HTR-8/SVneo (cell line): ENCODE measurements around the gene ROR1.

Source experiments
- DNase-seq: peaks from one replicate; pipeline ENCODE4 v3.0.0; 2011; ENCODE audit warnings: low spot score, mixed read lengths; ENCODE audit not compliant: insufficient read length
- FAIRE-seq: peaks from 2 replicates; lab custom pipeline; 2011; peaks lifted over from hg19 to GRCh38; lab: Jason Lieb, UNC

Gene ROR1

DNA sequence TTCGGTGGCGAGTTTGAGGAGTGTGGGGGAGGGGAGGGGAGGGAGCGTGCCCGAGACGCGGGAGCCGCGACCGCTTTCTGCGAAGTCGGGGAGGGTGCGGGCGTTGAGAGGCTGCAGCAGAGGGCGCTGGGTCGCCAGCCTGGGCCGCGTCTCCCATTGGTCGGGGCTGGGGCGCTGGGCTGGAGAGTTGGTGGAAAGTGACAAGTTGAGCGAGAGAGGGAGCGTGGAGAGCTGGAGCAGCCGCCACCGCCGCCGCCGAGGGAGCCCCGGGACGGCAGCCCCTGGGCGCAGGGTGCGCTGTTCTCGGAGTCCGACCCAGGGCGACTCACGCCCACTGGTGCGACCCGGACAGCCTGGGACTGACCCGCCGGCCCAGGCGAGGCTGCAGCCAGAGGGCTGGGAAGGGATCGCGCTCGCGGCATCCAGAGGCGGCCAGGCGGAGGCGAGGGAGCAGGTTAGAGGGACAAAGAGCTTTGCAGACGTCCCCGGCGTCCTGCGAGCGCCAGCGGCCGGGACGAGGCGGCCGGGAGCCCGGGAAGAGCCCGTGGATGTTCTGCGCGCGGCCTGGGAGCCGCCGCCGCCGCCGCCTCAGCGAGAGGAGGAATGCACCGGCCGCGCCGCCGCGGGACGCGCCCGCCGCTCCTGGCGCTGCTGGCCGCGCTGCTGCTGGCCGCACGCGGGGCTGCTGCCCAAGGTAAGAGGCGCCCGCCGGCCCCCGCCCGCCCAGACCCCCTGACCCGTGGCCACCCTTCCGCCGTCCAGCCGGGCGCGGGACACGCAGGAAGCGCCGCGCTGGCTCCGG, at the start of gene ROR1:
ROR1 (plus strand) TSS at position 203 of the 802 bp plus-strand sequence.
- FAIRE-seq (no peak), DNase-seq (peak; percentile 66)

DNA sequence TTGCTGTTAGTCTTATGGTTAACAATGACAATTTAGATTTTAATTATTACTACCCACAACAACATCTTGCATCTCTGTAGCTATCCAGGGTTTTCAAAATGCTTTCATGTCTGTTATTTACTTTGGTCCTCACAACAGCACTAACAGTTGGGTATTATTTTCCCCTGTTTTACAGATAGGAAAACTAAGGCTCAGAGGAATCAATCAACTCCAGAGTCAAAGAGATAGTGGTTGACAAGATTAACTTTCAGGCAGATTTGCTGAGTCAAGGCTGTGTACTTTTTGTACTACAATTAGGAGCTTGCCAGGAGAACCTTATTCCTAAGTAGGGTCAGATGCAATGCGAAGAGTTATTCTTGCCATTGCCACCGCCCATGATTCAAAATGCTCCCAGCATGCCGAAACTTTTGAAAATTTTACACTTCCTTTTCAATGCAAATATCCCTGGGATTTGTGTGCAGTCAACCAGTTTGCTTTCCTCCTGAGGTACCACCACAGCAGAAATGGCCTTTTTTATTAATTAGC, 49.4 kb upstream of the ROR1 start:
- DNase-seq (no peak), FAIRE-seq (no peak)

DNA sequence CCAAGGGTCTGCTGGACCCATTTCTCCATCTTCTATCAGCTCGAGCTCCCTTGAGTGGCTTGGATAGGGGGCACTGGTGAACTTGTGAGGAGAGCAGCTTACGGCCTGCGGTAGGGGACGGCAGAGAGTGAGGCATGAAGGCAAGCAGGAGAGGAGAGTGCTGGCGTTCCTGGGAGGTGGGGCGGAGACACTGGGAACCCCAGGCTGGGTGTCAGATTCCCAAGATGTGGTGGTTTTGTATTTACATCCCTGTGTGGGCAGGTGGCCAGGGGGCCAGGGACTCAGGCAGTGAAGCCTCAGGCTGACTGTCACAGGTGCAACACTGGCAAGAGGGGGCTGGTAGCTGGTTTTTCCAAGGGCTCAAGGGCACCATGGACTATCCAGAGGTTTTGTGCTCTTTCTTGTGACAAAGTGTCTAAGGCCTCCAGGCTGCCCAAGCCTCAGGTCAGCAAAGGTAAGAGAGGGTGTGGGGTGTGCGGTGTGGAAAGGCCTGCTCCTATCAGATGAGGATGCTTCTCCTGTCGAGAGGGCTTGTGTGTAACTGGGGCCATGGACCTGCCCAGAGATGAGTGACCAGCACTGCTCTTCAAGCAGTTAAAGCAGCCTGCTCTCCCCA, 45.1 kb upstream of the ROR1 start:
- DNase-seq (no peak), FAIRE-seq (no peak)

DNA sequence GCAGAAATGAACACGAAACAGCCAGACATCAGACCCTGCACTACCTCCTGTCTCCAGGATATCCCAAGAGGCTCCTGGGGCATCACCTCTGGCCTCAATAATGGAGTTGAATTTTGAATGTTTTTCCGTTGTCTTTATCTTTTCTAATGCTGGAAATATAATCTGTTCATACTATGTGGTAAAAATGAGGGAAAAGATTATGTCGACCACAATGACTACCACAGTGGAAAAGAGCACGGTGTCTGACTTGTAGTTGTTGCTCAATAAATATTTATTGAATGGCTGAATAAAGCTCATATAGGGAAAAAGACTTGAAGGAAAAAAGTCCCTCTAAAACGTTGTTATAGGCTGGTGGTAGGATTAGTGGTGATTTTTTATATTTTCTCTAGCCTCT, 44.6 kb upstream of the ROR1 start:
- no peak for DNase-seq
- FAIRE-seq: no peak

DNA sequence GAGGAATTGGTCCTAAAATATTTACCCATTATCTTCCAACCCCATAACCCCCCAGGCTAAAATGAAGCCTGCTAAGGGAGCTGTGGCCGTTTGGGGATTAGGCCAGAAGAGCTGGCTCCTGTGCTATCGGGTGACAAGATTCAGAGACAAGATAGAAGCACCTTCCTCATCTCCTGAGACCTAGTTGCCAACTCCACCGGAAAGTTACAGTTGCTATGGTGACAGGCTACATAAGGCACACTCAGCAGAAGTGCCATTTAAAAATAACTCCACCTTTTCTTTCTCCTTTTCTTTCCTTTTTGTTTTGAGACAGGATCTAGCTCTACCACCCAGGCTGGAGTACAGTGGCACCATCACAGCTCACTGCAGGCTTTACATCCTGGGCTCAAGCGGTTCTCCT, 43.6 kb upstream of the ROR1 start:
- no peak for DNase-seq

DNA sequence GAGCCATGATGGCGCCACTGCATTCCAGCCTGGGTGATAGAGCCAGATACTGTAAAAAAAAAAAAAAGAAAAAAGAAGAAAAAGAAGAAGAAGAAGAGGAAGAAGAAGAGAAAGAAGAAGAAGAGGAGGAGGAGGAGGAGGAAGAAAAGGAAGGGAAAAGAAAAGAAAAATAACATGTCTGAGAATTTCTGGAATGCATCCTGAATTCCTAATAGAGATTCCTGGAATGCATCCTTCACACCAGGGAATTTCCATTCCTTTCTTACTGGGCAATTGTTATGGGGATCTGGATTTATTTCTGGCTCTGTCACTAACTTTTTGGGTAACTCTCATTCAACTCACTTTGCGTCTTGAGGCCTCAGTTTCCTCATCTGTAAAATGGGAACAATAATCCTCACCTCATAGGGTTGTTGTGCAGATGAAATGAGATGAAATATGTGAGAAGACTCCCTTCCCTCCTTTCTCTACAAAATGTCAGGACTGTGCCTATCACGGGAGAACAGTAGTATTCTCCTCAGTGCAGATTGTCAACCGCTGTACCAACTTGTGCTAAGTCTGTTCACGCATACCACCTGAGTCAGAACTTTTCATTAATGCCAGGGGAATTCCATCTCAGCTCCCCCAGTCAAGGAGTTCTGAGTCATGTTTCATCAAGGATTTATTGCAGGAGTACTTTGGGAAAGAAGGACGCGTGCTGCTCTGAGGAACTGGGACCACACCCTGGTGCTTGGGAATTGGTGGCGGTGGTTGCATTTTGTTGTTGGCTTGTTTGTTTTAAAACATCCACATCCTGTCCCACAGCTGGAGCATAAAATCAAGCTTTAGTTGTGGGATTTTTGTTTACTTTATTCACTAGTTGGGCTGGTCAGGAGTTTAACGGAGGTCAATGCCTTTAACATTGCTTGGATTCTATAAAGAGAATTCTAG, 42.4 kb upstream of the ROR1 start:
- FAIRE-seq (peak; percentile 52), DNase-seq (peak; percentile 61)

More for the DNA sequence above, 43.6 kb upstream of the ROR1 start:
- no peak for FAIRE-seq

DNA sequence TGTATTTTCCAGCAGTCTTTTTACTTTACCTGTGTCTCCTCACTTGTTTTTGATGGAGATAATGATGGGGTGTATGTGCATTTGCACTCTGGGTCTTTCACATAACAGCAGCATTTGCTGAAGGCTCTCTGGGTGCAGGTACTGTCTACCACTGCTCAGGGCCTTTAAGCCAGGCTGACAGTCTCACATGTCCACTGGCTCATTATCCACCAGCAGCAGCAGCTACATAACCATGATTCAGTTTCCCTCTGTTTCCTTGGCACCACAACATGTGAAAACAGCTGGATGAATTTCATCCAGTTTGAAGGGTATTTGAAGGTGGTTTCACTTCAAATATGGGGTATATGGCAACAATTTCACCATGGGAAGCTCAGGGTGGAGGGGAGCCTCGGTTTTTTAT, 41.2 kb upstream of the ROR1 start:
- FAIRE-seq (peak; percentile 20), DNase-seq (no peak)

DNA sequence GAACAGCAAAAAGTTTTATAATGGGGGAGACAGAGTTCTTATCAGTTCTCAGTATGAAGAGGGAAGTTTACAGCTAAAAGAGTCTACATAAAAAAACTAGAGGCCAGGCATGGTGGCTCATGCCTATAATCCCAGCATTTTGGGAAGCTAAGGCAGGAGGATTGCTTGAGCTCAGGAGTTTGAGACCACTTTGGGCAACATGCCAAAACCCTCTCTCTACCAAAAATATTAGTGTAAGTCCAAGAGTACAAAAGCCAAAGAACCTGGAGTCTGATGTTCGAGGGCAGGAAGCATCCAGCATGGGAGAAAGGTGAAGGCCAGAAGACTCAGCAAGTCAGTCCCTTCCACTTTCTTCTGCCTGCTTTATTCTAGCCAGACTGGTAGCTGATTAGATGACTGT, 35.0 kb upstream of the ROR1 start:
- FAIRE-seq (no peak), DNase-seq (no peak)

DNA sequence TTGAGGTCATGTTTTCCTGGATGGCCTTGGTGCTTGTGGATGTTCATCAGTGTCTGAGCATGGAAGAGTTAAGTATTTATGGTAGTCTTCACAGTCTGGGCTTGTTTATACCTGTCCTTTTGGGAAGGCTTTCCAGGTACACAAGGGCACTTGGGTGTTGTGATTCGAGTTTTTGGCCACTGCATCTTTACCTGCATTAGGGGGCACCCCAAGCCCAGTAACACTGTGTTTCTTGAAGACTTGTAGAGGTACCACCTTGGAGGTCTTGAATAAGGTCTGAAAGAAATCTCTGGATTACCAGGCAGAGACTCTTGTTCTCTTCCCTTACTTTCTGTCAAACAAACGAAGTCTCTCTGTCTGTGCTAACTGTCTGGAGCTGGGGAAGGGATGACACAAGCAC, 34.4 kb upstream of the ROR1 start:
- FAIRE-seq (no peak), DNase-seq (no peak)

DNA sequence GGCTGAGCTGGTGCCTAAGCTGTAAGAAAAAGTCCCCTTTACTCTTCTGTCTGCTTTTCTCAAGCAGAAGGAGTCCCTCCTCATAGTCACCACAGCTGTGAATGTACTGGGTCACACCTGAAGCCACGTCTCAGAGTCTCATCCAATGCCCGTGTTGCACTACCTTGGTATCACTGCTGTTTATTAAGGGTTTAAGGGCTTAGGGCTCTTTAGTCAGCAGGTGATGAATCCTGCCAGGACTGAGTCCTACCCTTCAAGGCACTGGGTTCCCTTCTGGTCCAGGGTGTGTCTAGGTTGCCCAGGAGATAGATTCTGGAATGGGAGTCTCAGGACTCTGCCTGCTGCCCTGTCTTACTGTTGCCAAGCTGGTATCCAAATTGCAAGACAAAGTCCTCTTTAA, 33.4 kb upstream of the ROR1 start:
- no peak for DNase-seq
- FAIRE-seq: no peak

DNA sequence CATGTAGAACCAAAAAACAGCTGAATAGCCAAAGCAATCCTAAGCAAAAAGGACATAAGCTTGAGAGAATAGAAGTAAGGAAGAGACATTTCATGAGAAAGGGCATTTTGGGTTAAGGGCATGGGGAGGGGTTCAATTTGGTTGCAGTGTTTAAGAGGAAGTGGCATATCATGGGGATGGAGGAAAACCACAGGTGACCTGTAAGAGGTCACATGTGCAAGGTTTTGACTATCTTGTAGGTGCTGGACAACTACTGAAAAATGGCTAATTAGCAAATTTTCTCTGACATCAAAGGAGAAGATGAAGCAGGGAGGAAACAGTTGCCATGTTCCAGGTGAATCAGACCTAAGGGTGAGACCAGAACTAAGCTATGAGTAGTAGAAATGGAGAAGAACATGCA, 31.3 kb upstream of the ROR1 start:
- DNase-seq (no peak), FAIRE-seq (no peak)

DNA sequence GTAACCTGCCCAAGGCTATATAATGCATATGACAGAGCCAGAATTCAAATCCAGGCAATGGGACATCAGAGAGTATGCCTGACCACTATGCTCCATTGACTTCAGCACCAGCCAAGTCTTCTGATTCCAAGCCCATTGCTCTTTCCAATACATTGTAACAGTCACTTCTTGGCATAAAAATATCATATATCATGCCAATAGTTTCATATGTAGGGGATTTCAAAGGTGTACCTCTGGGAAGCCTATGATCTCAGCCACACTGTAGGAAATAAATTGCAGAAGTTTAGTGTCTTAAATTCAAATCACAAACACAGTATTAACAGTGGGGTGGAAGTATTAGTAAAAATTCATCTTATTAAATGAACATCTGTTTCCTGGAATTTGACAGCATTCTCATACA, 30.0 kb upstream of the ROR1 start:
- DNase-seq (no peak), FAIRE-seq (no peak)

DNA sequence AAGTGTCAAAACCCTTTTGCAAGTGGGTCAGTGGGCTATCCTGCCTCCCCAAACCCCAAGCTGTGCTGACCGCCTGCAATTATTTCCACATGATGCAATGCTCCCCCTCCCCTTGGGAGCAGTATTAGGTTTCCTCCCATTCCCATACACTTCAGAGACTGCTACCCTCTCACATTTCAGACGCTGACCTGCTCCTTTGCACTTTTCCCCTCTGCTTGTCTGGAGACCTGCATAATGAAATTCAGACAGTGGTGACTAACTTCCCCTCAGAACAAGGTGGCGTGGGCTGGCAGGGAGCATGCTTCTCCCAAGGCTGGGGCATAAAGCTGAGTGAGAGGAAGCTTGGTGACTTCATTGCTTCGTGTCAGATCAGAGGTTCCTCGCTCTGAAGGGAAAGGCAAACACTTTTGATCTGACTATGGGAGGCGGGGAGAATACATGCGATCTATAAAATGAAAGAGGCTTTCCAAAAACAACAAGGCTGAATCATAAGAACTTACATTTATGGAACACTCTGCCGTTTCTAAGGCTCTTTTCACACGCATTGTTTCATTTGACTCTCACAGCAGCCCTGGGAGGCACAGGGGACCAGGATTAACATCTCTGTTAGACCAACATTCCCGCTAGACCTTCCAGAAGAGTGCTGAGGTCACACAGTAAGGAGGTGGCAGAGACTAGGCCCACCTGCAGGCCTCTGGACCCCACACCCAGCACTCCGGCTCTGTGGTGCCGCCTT, 27.5 kb upstream of the ROR1 start:
- FAIRE-seq (peak; percentile 77), DNase-seq (peak; percentile 32)

DNA sequence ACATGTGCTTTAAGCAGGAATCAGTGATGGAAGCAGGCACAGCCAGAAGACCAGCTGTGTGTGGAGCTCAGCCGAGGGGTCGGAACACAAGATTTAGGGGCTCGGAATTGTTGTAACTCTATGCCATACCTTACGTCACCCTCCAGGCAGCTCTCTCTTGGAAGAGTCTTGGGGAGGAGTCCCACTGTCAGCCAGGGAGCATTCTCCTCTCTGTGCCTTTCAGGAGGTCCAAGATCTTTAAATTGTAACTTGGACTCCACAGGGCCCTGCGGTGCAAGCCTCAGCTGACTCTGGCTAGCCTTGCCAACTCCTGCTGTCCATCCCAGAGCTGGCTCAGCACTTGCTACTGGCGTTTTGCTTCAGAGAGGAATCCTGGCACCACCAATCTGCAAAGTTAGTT, 26.4 kb upstream of the ROR1 start:
- DNase-seq (no peak), FAIRE-seq (no peak)

DNA sequence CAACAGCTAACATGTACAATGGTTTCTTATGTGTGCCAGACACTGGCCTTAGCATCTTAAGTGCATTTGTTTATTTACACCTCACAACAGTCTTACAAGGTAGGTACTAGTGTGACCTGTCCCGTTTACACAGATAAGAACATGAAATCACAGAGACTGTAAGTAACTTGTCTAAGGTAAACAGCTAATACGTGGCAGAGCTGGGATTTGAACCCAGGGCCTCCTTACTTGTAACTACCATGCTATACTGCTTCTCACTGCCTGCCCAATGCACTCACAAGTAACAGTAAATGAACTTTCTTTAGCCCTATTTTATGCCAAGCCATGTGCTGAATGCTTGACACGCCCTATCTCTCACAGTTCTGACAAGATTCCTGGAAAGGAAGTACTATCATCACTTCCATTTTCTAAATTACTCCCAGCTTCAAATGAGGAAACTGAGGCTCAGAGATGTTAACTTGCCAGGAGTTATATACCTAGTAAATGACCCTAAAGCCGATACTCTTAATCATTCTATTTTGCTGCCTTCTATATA, 25.7 kb upstream of the ROR1 start:
- DNase-seq: no peak
- no peak for FAIRE-seq

DNA sequence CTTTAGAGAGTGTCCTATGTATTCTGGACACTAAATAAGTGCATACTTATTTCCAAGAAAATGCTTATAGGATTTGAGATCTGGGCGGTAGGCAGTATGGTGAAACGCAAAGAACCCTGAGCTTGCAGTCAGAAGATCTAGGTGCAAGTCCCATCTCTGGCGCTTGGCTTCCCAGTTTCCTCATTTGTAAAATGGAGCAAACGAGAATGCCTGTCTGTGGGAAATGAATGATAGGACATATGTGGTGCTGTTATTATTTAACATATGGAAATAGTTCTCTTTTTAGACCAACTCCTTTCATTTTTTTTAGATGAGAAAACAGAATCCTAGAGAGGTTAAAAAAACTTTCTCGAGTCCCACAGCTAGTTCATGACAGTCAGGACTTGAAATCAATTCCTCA, 25.2 kb upstream of the ROR1 start:
- DNase-seq (no peak), FAIRE-seq (no peak)

DNA sequence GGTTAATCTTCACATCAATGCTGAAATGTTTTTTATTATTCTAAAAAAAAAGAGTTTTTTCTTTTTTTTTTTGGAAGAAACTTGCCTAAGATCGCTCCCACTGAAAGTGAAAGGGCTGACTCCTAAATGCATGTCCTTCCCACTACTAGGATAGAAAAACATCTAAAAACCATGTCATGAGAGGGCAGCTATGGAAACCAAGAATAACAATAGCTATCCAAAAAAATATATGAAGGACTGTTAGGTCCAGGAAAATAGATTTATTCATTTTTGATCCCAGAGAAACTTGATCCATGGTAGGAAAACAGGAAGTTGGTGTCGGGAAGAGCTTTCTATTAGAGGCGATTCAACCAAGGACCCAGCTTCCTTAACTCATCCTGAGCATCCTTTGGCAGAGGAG, 23.1 kb upstream of the ROR1 start:
- FAIRE-seq (no peak), DNase-seq (no peak)

DNA sequence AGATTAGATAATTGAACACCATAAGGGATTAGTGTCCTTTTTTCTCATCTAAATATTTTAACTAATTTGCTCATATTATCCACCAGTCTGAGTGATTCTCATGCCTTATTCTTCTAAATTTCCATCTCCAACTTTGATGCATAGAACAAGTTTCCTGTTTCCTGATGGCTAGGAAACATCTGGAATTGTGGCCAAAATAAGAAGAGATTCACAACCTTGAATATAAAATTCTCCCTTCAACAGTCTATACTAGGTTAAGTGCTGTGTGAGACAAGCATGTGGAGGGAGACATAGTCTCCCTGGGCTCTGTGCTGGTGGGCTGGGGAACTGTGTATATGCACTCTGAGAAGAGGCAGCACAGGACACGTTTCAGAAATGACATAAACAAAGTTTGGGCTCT, 21.6 kb upstream of the ROR1 start:
- no peak for FAIRE-seq

DNA sequence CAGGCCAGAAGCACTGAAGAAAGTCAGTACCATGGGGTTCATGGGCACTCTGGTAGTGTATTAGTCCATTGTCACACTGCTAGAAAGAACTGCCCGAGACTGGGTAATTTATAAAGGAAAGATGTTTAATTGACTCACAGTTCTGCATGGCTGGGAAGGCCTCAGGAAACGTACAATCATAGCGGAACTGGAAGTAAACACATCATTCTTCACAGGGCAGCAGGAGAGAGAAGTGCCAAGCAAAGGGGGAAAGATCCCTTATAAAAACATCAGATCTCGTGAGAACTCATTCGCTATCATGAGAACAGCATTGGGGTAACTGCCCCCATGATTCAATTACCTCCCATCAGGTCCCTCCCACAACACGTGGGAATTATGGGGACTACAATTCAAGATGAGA, 20.2 kb upstream of the ROR1 start:
- no peak for FAIRE-seq
- no peak for DNase-seq

More for the DNA sequence above, 21.6 kb upstream of the ROR1 start:
- DNase-seq: no peak

DNA sequence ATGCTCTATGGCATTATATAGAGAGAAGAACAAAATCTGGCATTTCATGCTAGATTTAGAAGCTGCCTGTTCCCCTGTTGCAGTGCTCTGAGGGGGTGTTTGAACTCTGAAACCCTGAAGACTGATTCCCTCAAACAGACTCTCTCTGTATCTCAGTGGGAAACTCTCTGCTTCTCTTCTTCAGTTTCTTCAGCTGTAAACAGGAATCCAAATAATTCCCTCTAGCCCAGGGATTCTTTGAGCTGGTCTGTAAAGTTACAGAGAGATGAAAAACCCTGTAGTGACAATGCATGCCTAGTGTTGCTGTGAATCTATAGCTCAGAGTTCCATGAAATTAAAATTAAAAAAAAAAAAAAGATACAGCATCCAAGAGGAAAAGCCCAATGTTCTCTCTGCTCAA, 17.0 kb upstream of the ROR1 start:
- no peak for DNase-seq
- no peak for FAIRE-seq
